ENCODE results near the gene DOK1.

The DOK1 gene

DNA sequence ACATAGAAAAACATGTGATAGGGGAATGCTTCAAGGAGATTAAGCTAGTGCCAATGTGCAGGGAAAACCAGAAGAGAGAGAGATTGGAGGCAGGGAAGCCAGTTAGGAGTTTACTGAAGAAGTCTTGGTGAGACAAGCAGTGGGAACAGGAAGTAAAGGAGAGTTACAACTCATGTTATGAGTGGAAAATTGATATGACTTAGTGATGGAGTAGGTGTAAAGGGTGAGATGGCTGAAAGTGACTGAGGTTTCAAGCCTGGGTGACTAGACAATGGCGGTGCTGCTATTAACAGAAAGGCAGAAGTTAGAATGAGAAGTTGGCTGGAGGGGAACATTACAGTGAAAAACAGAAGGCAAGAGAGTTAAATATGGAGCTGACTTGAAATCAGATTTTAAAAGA lies 16.5 kb downstream of the DOK1 start:
- no peak for DNase-seq

- no peak for DNase-seq
These were observed 17.8 kb downstream of the DOK1 start for GRCh38 chr2:74572178-74572925.

- no peak for DNase-seq
These were observed 19.4 kb downstream of the DOK1 start for GRCh38 chr2:74573747-74574562.

GRCh38 chr2:74575320-74575719 lies 20.8 kb downstream of the DOK1 start:
- DNase-seq, result no peak

GRCh38 chr2:74576211-74576862 lies 21.8 kb downstream of the DOK1 start:
- DNase-seq, result no peak

DNA sequence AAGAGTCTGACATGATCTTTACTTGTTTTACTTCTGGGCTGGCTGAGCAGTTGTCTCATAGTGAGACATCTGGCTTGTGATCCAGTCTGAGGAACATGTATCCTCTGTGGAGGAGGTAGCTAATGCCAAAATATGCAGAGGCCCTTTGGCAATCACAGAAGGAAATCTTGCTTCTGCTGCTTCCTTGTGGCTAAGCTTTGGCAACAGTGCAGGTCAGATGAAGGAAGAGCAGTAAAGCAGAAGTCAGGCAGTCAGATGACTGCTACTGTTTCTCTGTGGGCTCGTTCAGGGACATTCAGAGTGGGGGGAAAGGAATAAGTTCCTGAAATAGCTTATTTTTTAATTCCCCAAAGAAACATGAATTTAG lies 22.3 kb downstream of the DOK1 start:
- DNase-seq, result no peak

- DNase-seq, result no peak
These were observed 22.9 kb downstream of the DOK1 start for GRCh38 chr2:74577448-74577847.

GRCh38 chr2:74578408-74578807 lies 23.9 kb downstream of the DOK1 start:
- no peak for DNase-seq

GRCh38 chr2:74581463-74581862 lies 26.9 kb downstream of the DOK1 start:
- no peak for DNase-seq

DNA sequence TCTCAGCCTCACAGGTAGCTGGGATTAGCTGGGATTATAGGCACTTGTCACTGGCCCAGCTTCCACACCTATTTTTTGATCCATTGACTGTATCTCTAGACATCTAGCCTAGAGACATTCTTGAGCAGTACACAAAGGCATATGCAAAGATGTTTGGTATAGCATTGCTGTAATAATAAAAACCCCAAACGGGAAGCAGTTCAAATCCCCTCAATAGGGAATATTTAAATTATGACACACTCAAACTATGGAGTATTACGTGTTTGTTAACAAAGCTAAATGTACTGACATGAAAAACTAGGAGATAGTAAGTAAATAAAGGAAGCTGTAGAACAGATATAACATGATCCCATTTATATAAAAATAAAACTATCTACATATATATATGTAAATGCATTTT lies 27.7 kb downstream of the DOK1 start:
- DNase-seq, result no peak

GRCh38 chr2:74583504-74583903 lies 29.0 kb downstream of the DOK1 start:
- no peak for DNase-seq

DNA sequence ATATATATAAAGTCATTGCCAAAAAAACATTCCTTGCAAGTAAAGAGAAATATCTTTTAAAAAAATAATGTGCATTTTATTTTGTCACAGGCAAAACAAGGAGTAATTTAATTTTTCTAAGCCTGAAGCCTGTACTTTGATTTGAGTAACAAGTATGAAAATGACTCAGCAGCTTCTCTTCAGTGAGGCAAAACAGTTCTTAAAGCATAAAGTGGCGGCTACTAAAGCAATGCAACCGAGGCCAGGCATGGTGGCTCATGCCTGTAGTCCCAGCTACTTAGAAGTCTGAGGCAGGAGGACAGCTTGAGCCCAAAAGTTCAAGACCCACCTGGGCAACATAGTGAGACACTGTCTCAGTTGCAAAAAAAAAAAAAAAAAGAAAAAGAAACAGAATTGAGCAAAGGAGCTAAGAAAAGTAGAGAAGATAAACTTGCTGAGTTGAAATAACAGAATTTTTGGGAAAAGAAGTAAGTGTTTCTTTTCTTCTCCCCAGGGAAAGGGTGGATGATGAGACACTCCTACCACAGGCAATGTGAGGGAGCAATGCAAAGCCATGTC lies 29.6 kb downstream of the DOK1 start:
- no peak for DNase-seq

DNA sequence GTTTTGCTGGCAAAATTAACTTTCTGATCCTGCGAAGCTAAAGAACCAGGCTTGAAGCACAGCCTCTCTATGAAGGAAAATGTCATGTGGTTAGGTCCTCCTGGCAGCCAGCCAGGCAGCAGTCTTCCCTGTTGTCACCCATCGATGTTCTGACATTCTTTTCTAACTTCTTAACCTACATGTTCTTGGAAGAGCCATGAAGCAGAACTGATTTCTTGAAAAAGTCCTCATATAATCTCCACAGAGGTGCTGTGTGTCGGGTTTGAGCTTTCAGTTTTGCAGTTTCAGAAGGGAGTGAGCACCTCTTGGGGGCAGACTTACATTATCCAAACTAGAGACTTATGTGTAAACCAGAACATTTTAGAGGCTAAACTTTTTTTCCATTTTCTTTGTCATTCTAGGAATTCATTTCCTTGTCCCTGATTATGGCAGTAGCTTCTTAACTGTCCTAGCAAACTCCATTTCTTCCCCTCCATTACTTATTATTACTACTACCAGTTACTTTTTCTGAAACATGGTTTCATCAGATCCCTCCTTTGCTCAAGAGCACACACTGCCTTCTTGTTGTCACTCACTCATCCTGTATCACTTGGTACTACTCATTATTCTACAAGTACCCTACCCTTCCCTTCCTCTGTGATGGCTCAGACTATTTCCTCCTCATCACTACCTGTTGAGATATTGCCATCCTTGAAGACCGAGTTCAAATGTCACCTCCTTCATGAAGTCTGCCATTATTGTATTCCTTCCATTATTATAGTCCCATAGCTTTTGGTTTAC lies 31.1 kb downstream of the DOK1 start:
- no peak for DNase-seq

GRCh38 chr2:74587664-74588277 lies 33.3 kb downstream of the DOK1 start:
- DNase-seq, result peak; percentile 39

DNA sequence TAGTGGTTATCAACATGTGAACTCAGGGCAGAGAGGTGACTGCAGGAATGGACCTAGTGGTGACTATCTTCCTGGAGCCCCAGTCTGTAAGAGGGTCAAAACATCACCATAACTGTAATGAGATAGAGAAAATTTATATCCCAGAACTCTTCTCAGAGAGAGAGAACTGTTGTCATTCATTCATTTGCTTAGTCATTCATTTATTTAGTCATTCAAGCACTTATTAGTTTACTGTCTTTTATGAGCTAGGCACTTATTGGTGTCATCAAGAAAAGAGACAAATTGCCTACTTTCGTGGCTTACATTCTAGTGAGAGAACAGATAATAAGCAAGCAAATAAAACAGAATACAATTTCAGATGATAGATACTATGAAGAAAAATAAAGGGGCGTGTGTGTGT lies 34.1 kb downstream of the DOK1 start:
- DNase-seq, result no peak

- no peak for DNase-seq
These were observed 39.6 kb downstream of the DOK1 start for GRCh38 chr2:74593826-74594772.

GRCh38 chr2:74596584-74596983 lies 42.1 kb downstream of the DOK1 start:
- no peak for DNase-seq

GRCh38 chr2:74597410-74597809 lies 42.9 kb downstream of the DOK1 start:
- peak; percentile 1 for DNase-seq

GRCh38 chr2:74599676-74600075 lies 45.2 kb downstream of the DOK1 start:
- no peak for DNase-seq

DNA sequence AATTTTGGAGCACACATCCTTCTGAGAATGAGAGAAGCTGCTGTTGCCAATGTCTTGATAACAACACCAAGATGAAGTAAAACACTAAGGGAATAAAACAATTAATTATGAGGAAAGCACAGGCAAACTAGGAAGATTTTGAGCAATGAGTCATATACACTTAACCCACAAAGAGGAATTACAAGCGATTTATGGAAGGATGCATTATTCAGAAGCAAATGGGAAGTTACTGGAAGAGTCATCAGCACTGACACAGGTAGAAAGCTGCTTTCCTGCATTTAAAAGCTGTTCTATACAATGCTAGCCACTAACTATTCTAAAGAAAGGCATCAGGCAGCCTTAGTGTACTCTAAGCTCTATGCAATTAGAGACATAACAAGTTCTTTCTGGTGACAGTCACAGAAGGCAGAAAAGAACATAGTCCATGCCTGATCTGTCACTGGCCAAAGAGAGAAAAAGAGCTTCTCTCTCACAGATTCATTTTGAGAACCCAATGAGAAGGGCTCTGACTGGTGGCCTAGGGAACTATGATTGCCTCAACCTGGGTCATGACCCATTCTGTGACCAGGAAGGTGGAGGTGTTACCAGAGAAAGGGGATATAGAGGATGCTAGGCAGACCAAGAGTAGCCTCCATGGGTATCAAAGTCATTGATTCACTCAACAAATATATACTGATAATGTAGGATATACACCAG lies 48.2 kb downstream of the DOK1 start:
- DNase-seq, result no peak

Measured in NCI-H2081 treated with DMSO at 0.1 percent for 48 hours (cell line).